Measurements from ENCODE around the gene DOCK8.

- TF ChIP-seq EZH2 (IDR thresholded peaks at IDR 0.05) (no peak), CTCF (IDR thresholded peaks at IDR 0.05) (no peak), EZH2phosphoT487 (IDR thresholded peaks at IDR 0.05) (no peak)
Observed at GRCh38 chr9:479304-479970, 264.8 kb downstream of the DOCK8 start.

Data from neural progenitor cell (in vitro differentiated cells).